Heart left ventricle (tissue), 13 donors: Measurements from ENCODE around the gene MVB12B.

Experiments used
- POLR2A ChIP-seq, 2 donors: fragments of 450-650 bp; IDR thresholded peaks; one replicate each; pipeline ENCODE4 v1.6.1; 2017; ENCODE audit warnings: antibody characterized with exemption in 2 of 2, mild to moderate bottlenecking in 2 of 2, moderate library complexity in 2 of 2
- TF ChIP-seq, protein P1 (sequence below), 12 donors: fragments of 200-600 bp; sonication (generic) in 4 of 12; IDR thresholded peaks; one replicate each; pipeline versions ENCODE4 v1.5.0 to v1.8.0; 2018 to 2022; ENCODE audit warnings: antibody characterized with exemption in 12 of 12, mild to moderate bottlenecking in 5 of 12
- donor health status: ischemic (EF 13 %, LVEDD 7.1; RV severe dilation, severe dysfunction).
- donor health status: DM: no; HTN: yes; CAD: no.
- donor health status: DM: no; HTN: no; CAD: no.
- donor health status: ischemic (EF 25% LVEDD 6.9; RV normal size, moderate dysfunction).
- donor health status: ischemic (EF 25% LVEDD 5.7; RV mildly dilated, moderate dysfunction).
- donor health status: ischemic (EF 35%, LVEDD 5.7; RV mildly dilated, moderate dysfunction).
- donor health status: nonischemic (EF 11% LVEDD 7.7; RV severe dilation, severe dysfunction).
- donor health status: DM: yes; HTN: yes; CAD: no.
- donor health status: PGD.
- donor health status: ischemic (EF 29% LVEDD 5.4; RV normal size, mild dysfunction).
- donor health status: nonischemic (EF 23%, LVEDD 6.1; RV moderate dilation, normal function).

DNA sequence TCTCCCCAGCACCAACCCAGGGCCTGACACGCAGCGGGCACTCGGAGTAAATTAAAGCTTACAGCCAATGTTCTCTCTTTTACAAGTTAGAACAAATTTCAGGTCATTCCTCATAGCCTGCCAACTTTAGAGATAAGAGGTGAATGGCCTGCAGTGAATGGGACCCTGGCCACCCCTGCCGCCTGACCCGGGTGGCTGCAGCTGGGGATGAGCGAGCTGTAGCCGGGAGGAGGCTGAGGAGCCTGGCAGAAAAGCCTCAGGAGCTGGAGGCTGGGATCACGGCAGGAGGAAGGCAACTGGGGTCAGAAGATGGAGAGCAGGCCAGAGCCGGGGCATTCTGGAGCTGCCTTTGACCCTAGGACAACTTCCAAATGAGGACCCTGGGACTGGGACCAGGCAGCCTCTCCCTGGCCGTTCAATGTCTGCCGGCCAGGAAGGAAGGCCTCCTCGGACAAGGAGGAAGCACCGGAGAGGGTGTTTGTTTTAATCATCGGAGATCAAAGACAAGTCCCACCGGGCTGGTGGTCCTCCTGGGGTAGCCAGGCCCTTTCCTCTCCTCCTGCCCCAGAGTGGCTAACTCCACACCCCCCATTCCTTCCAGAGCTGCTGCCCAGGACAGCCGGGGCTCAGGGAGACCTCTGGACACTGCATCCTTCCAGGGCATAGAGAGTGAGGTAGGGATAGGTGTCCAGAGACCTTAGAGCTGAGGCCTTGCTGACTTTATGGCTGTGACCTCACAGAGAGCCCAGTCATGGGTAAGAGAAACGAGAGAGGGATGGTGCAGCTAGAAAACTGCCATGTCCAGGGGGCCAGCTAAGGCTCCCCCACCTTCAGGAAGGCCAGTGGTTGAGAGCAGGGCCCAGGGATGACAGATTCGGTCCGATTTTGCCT is 199.8 kb downstream of the MVB12B start:
- TF ChIP-seq, protein P1, sequence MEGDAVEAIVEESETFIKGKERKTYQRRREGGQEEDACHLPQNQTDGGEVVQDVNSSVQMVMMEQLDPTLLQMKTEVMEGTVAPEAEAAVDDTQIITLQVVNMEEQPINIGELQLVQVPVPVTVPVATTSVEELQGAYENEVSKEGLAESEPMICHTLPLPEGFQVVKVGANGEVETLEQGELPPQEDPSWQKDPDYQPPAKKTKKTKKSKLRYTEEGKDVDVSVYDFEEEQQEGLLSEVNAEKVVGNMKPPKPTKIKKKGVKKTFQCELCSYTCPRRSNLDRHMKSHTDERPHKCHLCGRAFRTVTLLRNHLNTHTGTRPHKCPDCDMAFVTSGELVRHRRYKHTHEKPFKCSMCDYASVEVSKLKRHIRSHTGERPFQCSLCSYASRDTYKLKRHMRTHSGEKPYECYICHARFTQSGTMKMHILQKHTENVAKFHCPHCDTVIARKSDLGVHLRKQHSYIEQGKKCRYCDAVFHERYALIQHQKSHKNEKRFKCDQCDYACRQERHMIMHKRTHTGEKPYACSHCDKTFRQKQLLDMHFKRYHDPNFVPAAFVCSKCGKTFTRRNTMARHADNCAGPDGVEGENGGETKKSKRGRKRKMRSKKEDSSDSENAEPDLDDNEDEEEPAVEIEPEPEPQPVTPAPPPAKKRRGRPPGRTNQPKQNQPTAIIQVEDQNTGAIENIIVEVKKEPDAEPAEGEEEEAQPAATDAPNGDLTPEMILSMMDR (IDR thresholded peaks at IDR 0.05) = no peak
- TF ChIP-seq POLR2A (IDR thresholded peaks at IDR 0.05) = no peak
